ENCODE measurements around the gene PFDN4. TPM values are rescaled to one million over a fixed set of nuclear protein-coding genes. Genes with fewer than 3 reads are reported as not detected.

Gene PFDN4
- total and polyA plus RNA-seq, 2 of the 4 experiments (the other 2 are of a cell fraction) = 14.9 to 93.2 TPM

GRCh38 chr20:54160065-54161007, 47.6 kb upstream of the PFDN4 start:
- BruUV-seq (replicated peaks) = no TSS peak
- Histone ChIP-seq H3K9me1 (ENCODE audit: insufficient read depth, low read length) (no peaks in the 10 kb centered on the region), H3K14ac (replicated peaks; ENCODE audit: low read depth, low read length) (no peak overlapping the region), H3K18ac (ENCODE audit: low read depth, low read length) (no peak overlapping the region), H4K91ac (ENCODE audit: insufficient read depth, low read depth, low read length) (no peak overlapping the region), H4K8ac (ENCODE audit: low read depth in 2 of 2, low read length in 2 of 2) (no peak overlapping the region), H4K5ac (ENCODE audit: low read depth, low read length) (no peak overlapping the region), H3K4ac (ENCODE audit: low read depth, low read length) (no peak overlapping the region), H3K56ac (ENCODE audit: extremely low read depth, insufficient read depth, low read length) (no peak overlapping the region), H2BK5ac (ENCODE audit: low read depth, low read length, poor library complexity, severe bottlenecking) (no peak overlapping the region), H3K23ac (ENCODE audit: low read depth, low read length) (no peak overlapping the region), H3K27me3 (ENCODE audit: control insufficient read depth, insufficient read depth, low read length) (peaks cover 39% of the 10 kb centered on the region), H2AK5ac (ENCODE audit: low read depth, low read length) (no peak overlapping the region), H3K4me2 (ENCODE audit: low read depth, low read length) (no peak overlapping the region), H3K79me1 (ENCODE audit: low read depth in 1 of 2, low read length in 2 of 2) (no peaks in the 10 kb centered on the region), H2BK20ac (ENCODE audit: low read depth, low read length) (no peak overlapping the region), H3K9me3 (ENCODE audit: control insufficient read depth, insufficient read depth, low read length) (no peaks in the 10 kb centered on the region), H3K27ac (ENCODE audit: insufficient read depth, low read length) (no peak overlapping the region), H3K9ac (ENCODE audit: low read depth, low read length) (no peak overlapping the region), H3K4me1 (ENCODE audit: control insufficient read depth, insufficient read depth, low read length) (no peaks in the 10 kb centered on the region), H2AK9ac (replicated peaks; ENCODE audit: low read depth, low read length, poor library complexity) (no peak overlapping the region), H3K36me3 (ENCODE audit: control insufficient read depth, insufficient read depth, low read length) (no peaks in the 10 kb centered on the region), H4K20me1 (ENCODE audit: insufficient read depth, low read length) (no peaks in the 10 kb centered on the region), H3K4me3 (ENCODE audit: insufficient read depth, low read depth, low read length) (no peak overlapping the region), H2BK15ac (ENCODE audit: low read depth, low read length) (no peak overlapping the region), H2AFZ (replicated peaks; ENCODE audit: low read length, poor library complexity) (no peak overlapping the region), H2BK120ac (ENCODE audit: low read depth, low read length) (no peak overlapping the region)
- intact Hi-C loops (cut with micrococcal nuclease) = no loop called here
- dilution Hi-C loops (cut with HindIII; ENCODE audit: low sequenced_read_pairs, unreplicated experiment) = no loop called here
- DNase-seq (no peak), ATAC-seq (ENCODE audit: low read depth) (no peak)
- POLR2A ChIA-PET (ENCODE audit: unreplicated experiment) = no interaction called here
- CTCF ChIA-PET = no interaction called here
- WGBS, 2 experiments (ENCODE audit: extremely low coverage in 2 of 2, insufficient read length in 1 of 2) = no CpG with 5 or more reads among the region's 7 CpGs
- in situ Hi-C loops (cut with MboI; ENCODE audit: low sequenced_read_pairs) = no loop called here
- TF ChIP-seq MXI1 (IDR thresholded peaks at IDR 0.05; ENCODE audit: borderline replicate concordance, low read depth, low read length) = no peak
- no peak for TF ChIP-seq SMC3 (IDR thresholded peaks at IDR 0.05; ENCODE audit: low read depth, low read length)
- TF ChIP-seq RAD21 (IDR thresholded peaks at IDR 0.05; ENCODE audit: low read length) = no peak
- TF ChIP-seq USF2 (IDR thresholded peaks at IDR 0.05; ENCODE audit: low read depth, low read length) = no peak
- no peak for TF ChIP-seq CEBPB (IDR thresholded peaks at IDR 0.05; ENCODE audit: low read depth, low read length)
- no peak for TF ChIP-seq FOS (IDR thresholded peaks at IDR 0.05; ENCODE audit: low read depth, low read length)
- no peak for TF ChIP-seq NFE2L2 (IDR thresholded peaks at IDR 0.05; ENCODE audit: low read depth, low read length)
- TF ChIP-seq RCOR1 (IDR thresholded peaks at IDR 0.05; ENCODE audit: insufficient replicate concordance, low read length) = no peak
- TF ChIP-seq ELK1 (IDR thresholded peaks at IDR 0.05; ENCODE audit: borderline replicate concordance, low read depth, low read length) = no peak
- TF ChIP-seq CTCF (conservative IDR thresholded peaks at IDR 0.05; ENCODE audit: low read depth, low read length) = no peak
- no peak for TF ChIP-seq BHLHE40 (IDR thresholded peaks at IDR 0.05; ENCODE audit: low read depth, low read length)
- TF ChIP-seq RFX5 (IDR thresholded peaks at IDR 0.05; ENCODE audit: low read depth, low read length) = no peak
- no peak for TF ChIP-seq MAFK (IDR thresholded peaks at IDR 0.05; ENCODE audit: low read depth, low read length)
- no peak for TF ChIP-seq MAZ (IDR thresholded peaks at IDR 0.05; ENCODE audit: borderline replicate concordance, low read depth, low read length)
- no peak for TF ChIP-seq CHD1 (IDR thresholded peaks at IDR 0.05; ENCODE audit: low read depth, low read length)
